Fibroblast of pulmonary artery (primary cell): Measurements from ENCODE around the gene LRP1B.

Experiments used
- DNase-seq: peaks from one replicate; pipeline ENCODE4 v3.0.0-alpha.2; 2010; ENCODE audit warnings: low read depth
- H3K4me3 ChIP-seq: replicated peaks from 2 replicates; pipeline ENCODE4 v1.5.1; 2011; ENCODE audit warnings: low read depth, mild to moderate bottlenecking, control low read depth, low read length, moderate library complexity
- TF ChIP-seq, protein P1 (sequence below): IDR thresholded peaks from 2 replicates; pipeline ENCODE4 v1.5.1; 2011; ENCODE audit warnings: mild to moderate bottlenecking, control low read depth, low read length, inconsistent platforms; ENCODE audit errors: missing control alignments

LRP1B gene

DNA sequence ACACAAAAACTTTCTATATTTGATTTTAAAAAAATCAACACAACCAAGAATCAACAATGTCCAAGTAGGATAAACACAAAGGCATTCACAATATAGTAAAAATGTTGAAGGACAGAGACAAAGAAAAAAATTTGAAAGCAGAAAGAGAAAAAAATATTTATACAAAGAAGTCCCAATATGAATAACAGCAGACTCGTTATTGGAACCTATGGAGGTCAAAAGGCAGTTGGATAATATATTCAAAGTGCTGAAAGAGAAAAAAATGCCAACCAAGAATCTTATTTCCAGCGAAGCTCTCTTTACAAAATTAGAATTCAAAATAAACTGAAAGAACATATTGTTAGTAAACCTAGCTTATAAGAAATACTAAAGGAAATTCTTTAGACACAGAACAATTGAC lies 859.5 kb downstream of the LRP1B start:
- peak; percentile 3 for DNase-seq
- TF ChIP-seq, protein P1, sequence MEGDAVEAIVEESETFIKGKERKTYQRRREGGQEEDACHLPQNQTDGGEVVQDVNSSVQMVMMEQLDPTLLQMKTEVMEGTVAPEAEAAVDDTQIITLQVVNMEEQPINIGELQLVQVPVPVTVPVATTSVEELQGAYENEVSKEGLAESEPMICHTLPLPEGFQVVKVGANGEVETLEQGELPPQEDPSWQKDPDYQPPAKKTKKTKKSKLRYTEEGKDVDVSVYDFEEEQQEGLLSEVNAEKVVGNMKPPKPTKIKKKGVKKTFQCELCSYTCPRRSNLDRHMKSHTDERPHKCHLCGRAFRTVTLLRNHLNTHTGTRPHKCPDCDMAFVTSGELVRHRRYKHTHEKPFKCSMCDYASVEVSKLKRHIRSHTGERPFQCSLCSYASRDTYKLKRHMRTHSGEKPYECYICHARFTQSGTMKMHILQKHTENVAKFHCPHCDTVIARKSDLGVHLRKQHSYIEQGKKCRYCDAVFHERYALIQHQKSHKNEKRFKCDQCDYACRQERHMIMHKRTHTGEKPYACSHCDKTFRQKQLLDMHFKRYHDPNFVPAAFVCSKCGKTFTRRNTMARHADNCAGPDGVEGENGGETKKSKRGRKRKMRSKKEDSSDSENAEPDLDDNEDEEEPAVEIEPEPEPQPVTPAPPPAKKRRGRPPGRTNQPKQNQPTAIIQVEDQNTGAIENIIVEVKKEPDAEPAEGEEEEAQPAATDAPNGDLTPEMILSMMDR, result no peak
- H3K4me3 ChIP-seq, result no peak overlapping the region

GRCh38 chr2:141264848-141265247 lies 866.0 kb downstream of the LRP1B start:
- DNase-seq, result no peak
- H3K4me3 ChIP-seq, result no peak overlapping the region
- TF ChIP-seq, protein P1, result no peak

DNA sequence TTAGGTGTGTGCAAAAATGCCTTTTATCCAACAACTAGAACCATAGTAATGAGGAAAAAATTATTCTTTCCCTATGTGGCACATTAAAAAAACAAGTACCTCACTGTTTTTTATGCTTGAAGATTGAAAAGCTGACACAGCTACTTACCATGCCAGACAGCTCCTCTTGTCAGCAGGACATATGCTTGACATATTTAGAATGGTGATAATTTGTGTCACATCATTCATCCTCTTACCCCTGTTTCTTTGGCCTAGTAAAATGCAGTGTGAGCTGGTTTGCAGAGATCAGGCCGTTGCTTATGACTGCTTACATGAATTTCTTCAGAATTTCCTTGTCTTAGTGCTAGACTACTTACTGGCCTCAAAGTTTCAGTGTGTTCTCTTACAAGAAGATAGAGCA lies 869.9 kb downstream of the LRP1B start:
- DNase-seq, result no peak
- TF ChIP-seq, protein P1, result no peak
- no peak overlapping the region for H3K4me3 ChIP-seq

DNA sequence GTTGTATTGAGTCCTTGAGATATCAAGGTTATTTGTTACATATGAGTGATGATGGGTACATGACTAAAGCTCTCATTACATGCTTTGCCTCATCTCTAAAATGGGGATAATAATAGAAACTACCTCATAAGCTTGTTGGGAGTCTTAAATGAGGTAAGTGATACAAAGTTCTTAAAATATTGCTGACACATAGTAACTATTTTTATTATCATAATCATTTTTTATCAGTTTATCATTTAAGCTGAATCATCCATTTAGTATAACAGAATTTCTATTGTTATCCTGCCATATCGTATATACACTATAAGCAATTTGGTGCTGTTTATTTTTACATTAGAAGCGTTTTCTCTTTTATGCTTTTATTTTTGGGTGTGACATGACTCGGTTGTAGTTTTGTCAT lies 871.1 kb downstream of the LRP1B start:
- TF ChIP-seq, protein P1, result no peak
- DNase-seq, result no peak
- no peak overlapping the region for H3K4me3 ChIP-seq

GRCh38 chr2:141242008-141242407 lies 888.8 kb downstream of the LRP1B start:
- DNase-seq, result no peak
- TF ChIP-seq, protein P1, result no peak
- H3K4me3 ChIP-seq, result no peak overlapping the region

DNA sequence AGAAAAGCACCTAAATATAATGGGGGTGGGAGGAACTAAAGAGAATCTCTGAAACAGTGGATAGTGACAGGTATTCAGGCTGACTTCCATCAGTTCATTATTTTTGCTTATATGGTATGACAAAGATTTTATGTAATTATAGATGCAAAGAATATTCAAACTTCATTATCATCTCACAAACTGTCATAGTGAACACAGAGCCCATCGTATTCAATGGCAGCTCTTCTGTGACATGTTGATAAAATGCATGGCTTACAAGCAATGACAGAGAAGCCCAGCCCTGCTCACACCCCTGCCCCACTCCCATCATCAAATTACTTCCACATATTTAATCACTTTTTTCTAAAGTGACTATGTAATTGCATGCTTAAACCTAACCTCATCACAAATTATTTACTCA lies 904.3 kb downstream of the LRP1B start:
- no peak for DNase-seq
- TF ChIP-seq, protein P1, result no peak
- no peak overlapping the region for H3K4me3 ChIP-seq

DNA sequence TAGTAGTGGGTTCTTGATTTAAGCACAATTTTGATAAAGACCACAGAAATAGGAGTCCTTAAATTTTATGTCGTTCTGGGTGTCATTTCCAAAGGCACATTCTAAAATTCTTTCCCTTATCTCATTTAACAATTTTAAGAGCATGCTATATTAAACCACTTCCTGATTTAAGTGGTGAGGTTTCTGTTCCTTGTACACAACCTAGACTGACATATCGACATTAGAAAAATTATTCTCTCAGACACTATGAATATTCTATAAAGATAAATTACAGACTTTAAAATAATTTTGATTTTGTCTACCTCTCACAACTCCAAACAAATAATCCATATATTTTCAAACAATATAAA lies 923.8 kb downstream of the LRP1B start:
- DNase-seq, result no peak
- TF ChIP-seq, protein P1, result no peak
- no peak overlapping the region for H3K4me3 ChIP-seq
